OCI-LY7 (cell line): ENCODE results near the gene DFFA. TPM values are rescaled to one million over a fixed set of nuclear protein-coding genes. Genes with fewer than 3 reads are reported as not detected.
"Not testable (repeated sequence)": the region's sequence is repeated elsewhere in the genome, so short reads cannot be mapped to it uniquely, and the experiment has no call there.

ENCODE experiments used
- BruUV-seq: library from RNA; stranded (reverse); fragments of 400-500 nt; replicated peaks from 2 replicates; lab custom pipeline; 2021; lab: Mats Ljungman, UMichigan
- CTCF ChIA-PET: fragments of 300-600 bp; sonication (Branson Sonifier 250); formaldehyde crosslinking; loops from one replicate; lab custom pipeline; 2022; ENCODE audit warnings: antibody characterized with exemption; ENCODE audit not compliant: unreplicated experiment; lab: Charles Lee
- POLR2A ChIA-PET: fragments of 300-600 bp; sonication (Branson Sonifier 250); formaldehyde crosslinking; loops from one replicate; lab custom pipeline; 2022; ENCODE audit warnings: antibody characterized with exemption; lab: Charles Lee
- DNase-seq: peaks from one replicate; pipeline ENCODE4 v3.0.0-alpha.2; 2015; ENCODE audit warnings: low spot score
- H2AFZ ChIP-seq: fragments of 200-600 bp; sonication (generic), shearing (Covaris generic); 2 replicates; pipeline ENCODE4 v1.6.1; 2014; ENCODE audit warnings: mild to moderate bottlenecking, antibody characterized with exemption, low read length, moderate library complexity
- H3K27ac ChIP-seq: fragments of 200-600 bp; sonication (generic); 2 replicates; pipeline ENCODE4 v1.5.1; 2014; ENCODE audit warnings: mixed run types, low read depth, mild to moderate bottlenecking, moderate library complexity, low read length, inconsistent platforms; ENCODE audit not compliant: poor library complexity, severe bottlenecking
- H3K36me3 ChIP-seq: fragments of 200-600 bp; sonication (generic); 2 replicates; pipeline ENCODE4 v1.6.1; 2014; ENCODE audit warnings: mild to moderate bottlenecking, antibody characterized with exemption, low read length, moderate library complexity, mixed read lengths; ENCODE audit not compliant: insufficient read depth
- H3K4me1 ChIP-seq: fragments of 200-600 bp; sonication (generic); 2 replicates; pipeline ENCODE4 v1.5.1; 2014; ENCODE audit warnings: mild to moderate bottlenecking, low read length; ENCODE audit not compliant: insufficient read depth, poor library complexity, severe bottlenecking
- H3K4me2 ChIP-seq: fragments of 200-600 bp; sonication (generic); 2 replicates; pipeline ENCODE4 v1.6.1; 2014; ENCODE audit warnings: mild to moderate bottlenecking, low read length
- H3K4me3 ChIP-seq: fragments of 200-600 bp; sonication (generic); 2 replicates; pipeline ENCODE4 v1.5.1; 2014; ENCODE audit warnings: mild to moderate bottlenecking, low read depth, low read length; ENCODE audit not compliant: poor library complexity, severe bottlenecking
- H3K79me2 ChIP-seq: fragments of 200-600 bp; sonication (generic); 2 replicates; pipeline ENCODE4 v1.6.1; 2016; ENCODE audit warnings: low read depth, mild to moderate bottlenecking, low read length, moderate library complexity, mixed read lengths; ENCODE audit not compliant: insufficient read depth
- H3K9me2 ChIP-seq: fragments of 200-600 bp; sonication (generic); 2 replicates; pipeline ENCODE4 v1.6.1; 2016; ENCODE audit warnings: mild to moderate bottlenecking, low read length, mixed read lengths; ENCODE audit not compliant: insufficient read depth
- H3K9me3 ChIP-seq: fragments of 200-600 bp; sonication (generic); 2 replicates; pipeline ENCODE4 v1.6.1; 2014; ENCODE audit warnings: mild to moderate bottlenecking, mixed run types, low read length, mixed read lengths
- H4K20me1 ChIP-seq: fragments of 200-600 bp; sonication (generic); 2 replicates; pipeline ENCODE4 v1.6.1; 2014; ENCODE audit warnings: mild to moderate bottlenecking, antibody characterized with exemption, low read length, moderate library complexity, mixed read lengths; ENCODE audit not compliant: insufficient read depth
- CTCF ChIP-seq: fragments of 200-600 bp; sonication (generic); conservative IDR thresholded peaks from 2 replicates; pipeline ENCODE4 v1.5.1; 2014; ENCODE audit warnings: mild to moderate bottlenecking, antibody characterized with exemption, low read length, moderate library complexity, mixed read lengths
- EZH2phosphoT487 ChIP-seq: fragments of 200-600 bp; sonication (generic); IDR thresholded peaks from 2 replicates; pipeline ENCODE4 v1.6.1; 2018; ENCODE audit warnings: low read depth, borderline replicate concordance, mild to moderate bottlenecking, mixed run types, antibody characterized with exemption, low read length, moderate library complexity, mixed read lengths
- intact Hi-C: fragments of 100-400 bp; cut with micrococcal nuclease; formaldehyde crosslinking; loops from one replicate; pipeline ENCODE4 v1.10.0; 2022; ENCODE audit not compliant: unreplicated experiment
- total RNA-seq, 2 experiments: library from RNA; depleted of rRNA in 1 of 2; stranded (reverse); fragments of >200 nt in 1 of 2; shearing (Covaris generic) in 1 of 2; gene quantifications; 2 replicates each; pipeline ENCODE4 v1.2.3, GENCODE V29; 2014 to 2022

DFFA gene
- total RNA-seq, 2 experiments from 2014 or later = 64.6 to 79.0 TPM

- Histone ChIP-seq H3K4me1 (peaks cover 10% of the 10 kb centered on the region), H3K36me3 (peaks cover 70% of the 10 kb centered on the region), H3K9me3 (no peaks in the 10 kb centered on the region), H4K20me1 (no peaks in the 10 kb centered on the region), H3K9me2 (no peaks in the 10 kb centered on the region), H3K4me3 (no peak overlapping the region), H3K27ac (no peak overlapping the region), H3K4me2 (no peak overlapping the region), H2AFZ (no peak overlapping the region), H3K79me2 (no peaks in the 10 kb centered on the region)
- DNase-seq = no peak
- ChIA-PET CTCF (no interaction called here), POLR2A (no interaction called here)
- intact Hi-C loops = no loop called here
- TF ChIP-seq EZH2phosphoT487 (no peak), CTCF (no peak)
- BruUV-seq = TSS peak; percentile 45
Observed at GRCh38 chr1:10457875-10458274, 14.5 kb downstream of the DFFA start.

GRCh38 chr1:10457462-10457861, 14.9 kb downstream of the DFFA start:
- H4K20me1 ChIP-seq, CTCF ChIA-PET, BruUV-seq, H3K9me3 ChIP-seq, H3K4me3 ChIP-seq, H3K79me2 ChIP-seq, H3K4me2 ChIP-seq, H2AFZ ChIP-seq, intact Hi-C loops, POLR2A ChIA-PET, H3K9me2 ChIP-seq, DNase-seq, H3K27ac ChIP-seq: not testable (repeated sequence)
- Histone ChIP-seq H3K4me1 (peaks cover 10% of the 10 kb centered on the region), H3K36me3 (peaks cover 66% of the 10 kb centered on the region)

GRCh38 chr1:10456661-10457060, 15.7 kb downstream of the DFFA start:
- H3K4me3 ChIP-seq = no peak overlapping the region
- no peaks in the 10 kb centered on the region for H4K20me1 ChIP-seq
- intact Hi-C loops = no loop called here
- no peak overlapping the region for H3K4me2 ChIP-seq
- CTCF ChIA-PET = interaction anchor here (0.6 to 0.7 kb wide), 2 partner anchors 16 to 34 kb away, joined by 4 to 5 read pairs; no protein-coding TSS in a partner anchor
- peaks cover 60% of the 10 kb centered on the region for H3K36me3 ChIP-seq
- no peak for DNase-seq
- no peak for TF ChIP-seq CTCF
- TF ChIP-seq EZH2phosphoT487 = no peak
- peaks cover 10% of the 10 kb centered on the region for H3K4me1 ChIP-seq
- no peaks in the 10 kb centered on the region for H3K9me3 ChIP-seq
- H3K27ac ChIP-seq = no peak overlapping the region
- H3K79me2 ChIP-seq = no peaks in the 10 kb centered on the region
- POLR2A ChIA-PET = interaction anchor here (0.7 to 1.1 kb wide), 3 partner anchors 9 to 1113 kb away, joined by 3 to 9 read pairs (median 4); no protein-coding TSS in a partner anchor
- H3K9me2 ChIP-seq = no peaks in the 10 kb centered on the region
- BruUV-seq = TSS peak; percentile 59
- no peak overlapping the region for H2AFZ ChIP-seq
